WERI-Rb-1 (cell line): ENCODE data around the gene SASH3.

Source experiments
- DNase-seq: peaks from one replicate; pipeline ENCODE4 v3.0.0-alpha.2; 2020
- H3K27ac ChIP-seq: fragments of 250-450 bp; sonication (Bioruptor Pico); 2 replicates; pipeline ENCODE4 v1.5.1; 2020; ENCODE audit warnings: mild to moderate bottlenecking, moderate library complexity
- H3K27me3 ChIP-seq: fragments of 250-450 bp; sonication (Bioruptor Pico); 2 replicates; pipeline ENCODE4 v1.5.1; 2021; ENCODE audit warnings: mild to moderate bottlenecking, low read depth, moderate library complexity; ENCODE audit not compliant: insufficient read depth, severe bottlenecking
- H3K36me3 ChIP-seq: fragments of 250-450 bp; sonication (Bioruptor Pico); 2 replicates; pipeline ENCODE4 v1.5.1; 2020; ENCODE audit warnings: mild to moderate bottlenecking, moderate library complexity
- H3K4me3 ChIP-seq: 2 replicates; pipeline ENCODE4 v1.5.1; 2011; ENCODE audit warnings: low read depth, mild to moderate bottlenecking, control low read depth, low read length
- H3K9me3 ChIP-seq: fragments of 250-450 bp; sonication (Bioruptor Pico); 2 replicates; pipeline ENCODE4 v1.5.1; 2021; ENCODE audit warnings: mild to moderate bottlenecking, moderate library complexity; ENCODE audit not compliant: severe bottlenecking
- TF ChIP-seq, protein P1 (sequence below): IDR thresholded peaks from 2 replicates; pipeline ENCODE4 v1.5.1; 2011; ENCODE audit warnings: low read depth, mild to moderate bottlenecking, control low read depth, inconsistent platforms, low read length

SASH3 gene

DNA sequence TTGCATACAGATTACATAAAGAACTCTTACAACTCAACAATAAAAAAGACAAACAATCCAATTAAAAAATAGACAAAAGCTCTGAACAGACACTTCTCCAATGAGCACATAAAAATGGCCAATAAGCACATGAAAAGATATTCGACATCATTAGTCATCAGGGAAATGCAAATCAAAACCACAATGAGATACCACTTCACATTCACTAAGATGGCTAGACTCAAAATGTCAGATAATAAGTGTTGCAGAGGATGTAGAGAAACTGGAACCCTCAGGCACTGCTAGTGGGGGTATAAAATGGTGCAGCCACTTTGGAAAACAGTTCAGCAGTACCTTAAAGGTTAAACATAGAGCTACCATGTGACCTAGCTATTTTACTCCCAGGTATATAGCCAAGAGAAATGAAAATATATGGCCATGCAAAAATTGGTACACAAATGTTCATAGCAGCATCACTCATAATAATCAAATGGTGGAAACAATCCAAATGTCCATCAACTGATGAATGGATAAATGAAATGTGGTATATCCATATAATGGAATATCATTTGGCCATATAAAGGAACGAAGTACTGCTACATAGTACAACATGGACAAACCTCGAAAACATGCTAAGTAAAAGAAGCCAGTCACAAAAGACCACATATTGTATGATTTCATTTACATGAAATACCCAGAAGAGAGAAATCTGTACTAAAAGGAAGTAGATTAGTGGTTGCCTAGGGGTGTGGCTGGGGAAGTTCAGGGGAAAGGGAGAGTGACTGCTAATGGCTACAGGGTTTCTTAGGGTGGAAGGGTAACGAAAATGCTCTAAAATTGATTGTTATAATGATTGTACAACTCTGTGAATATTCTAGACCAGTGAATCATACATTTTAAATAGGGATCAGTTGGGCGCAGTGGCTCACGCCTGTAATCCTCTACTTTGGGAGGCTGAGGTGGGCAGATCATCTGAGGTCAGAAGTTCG, 29.4 kb downstream of the SASH3 start:
- DNase-seq, result no peak
- Histone ChIP-seq H3K9me3 (peaks cover 3% of the 10 kb centered on the region), H3K27me3 (peaks cover 2% of the 10 kb centered on the region), H3K4me3 (no peak overlapping the region), H3K27ac (no peak overlapping the region), H3K36me3 (peaks cover 6% of the 10 kb centered on the region; the same call in 1 of the 2 replicates)
- TF ChIP-seq, protein P1, sequence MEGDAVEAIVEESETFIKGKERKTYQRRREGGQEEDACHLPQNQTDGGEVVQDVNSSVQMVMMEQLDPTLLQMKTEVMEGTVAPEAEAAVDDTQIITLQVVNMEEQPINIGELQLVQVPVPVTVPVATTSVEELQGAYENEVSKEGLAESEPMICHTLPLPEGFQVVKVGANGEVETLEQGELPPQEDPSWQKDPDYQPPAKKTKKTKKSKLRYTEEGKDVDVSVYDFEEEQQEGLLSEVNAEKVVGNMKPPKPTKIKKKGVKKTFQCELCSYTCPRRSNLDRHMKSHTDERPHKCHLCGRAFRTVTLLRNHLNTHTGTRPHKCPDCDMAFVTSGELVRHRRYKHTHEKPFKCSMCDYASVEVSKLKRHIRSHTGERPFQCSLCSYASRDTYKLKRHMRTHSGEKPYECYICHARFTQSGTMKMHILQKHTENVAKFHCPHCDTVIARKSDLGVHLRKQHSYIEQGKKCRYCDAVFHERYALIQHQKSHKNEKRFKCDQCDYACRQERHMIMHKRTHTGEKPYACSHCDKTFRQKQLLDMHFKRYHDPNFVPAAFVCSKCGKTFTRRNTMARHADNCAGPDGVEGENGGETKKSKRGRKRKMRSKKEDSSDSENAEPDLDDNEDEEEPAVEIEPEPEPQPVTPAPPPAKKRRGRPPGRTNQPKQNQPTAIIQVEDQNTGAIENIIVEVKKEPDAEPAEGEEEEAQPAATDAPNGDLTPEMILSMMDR, result no peak

DNA sequence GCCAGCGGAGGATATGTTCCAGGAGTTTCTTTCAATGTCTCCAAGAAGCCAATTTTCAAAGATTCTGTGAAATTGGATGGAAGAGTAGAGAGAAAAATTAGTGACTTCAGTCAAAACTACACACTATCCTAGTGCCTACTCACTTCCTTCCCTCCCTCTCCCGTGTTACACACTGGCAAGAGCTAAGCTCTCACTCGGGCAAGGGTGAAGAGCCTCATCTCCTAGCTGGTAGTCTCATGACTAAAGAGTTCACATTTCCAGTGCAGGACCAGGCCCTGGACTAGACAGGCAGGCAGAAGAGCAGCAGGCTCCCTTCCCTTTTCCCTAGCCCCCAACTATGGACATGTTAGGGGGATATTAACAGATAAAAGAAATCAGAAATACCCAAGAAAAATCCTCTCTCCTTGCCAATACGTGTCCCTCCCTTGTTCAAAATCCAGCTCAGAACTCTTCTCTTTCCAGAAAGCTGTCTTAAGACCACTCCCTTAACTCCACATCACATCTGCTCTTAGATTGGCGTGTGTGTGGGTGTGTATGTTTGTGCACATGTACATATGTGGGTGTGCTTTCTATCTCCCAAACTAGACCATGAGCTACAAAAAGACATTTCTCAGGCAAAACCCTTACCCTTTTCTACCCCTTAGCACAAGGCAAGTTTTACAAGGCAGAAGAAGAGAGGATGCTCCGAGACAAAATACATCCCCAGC, 34.1 kb downstream of the SASH3 start:
- TF ChIP-seq, protein P1, result no peak
- Histone ChIP-seq H3K9me3 (peaks cover 3% of the 10 kb centered on the region), H3K36me3 (peaks cover 3% of the 10 kb centered on the region; the same call in 1 of the 2 replicates), H3K27ac (no peak overlapping the region), H3K27me3 (no peaks in the 10 kb centered on the region), H3K4me3 (no peak overlapping the region)
- no peak for DNase-seq

DNA sequence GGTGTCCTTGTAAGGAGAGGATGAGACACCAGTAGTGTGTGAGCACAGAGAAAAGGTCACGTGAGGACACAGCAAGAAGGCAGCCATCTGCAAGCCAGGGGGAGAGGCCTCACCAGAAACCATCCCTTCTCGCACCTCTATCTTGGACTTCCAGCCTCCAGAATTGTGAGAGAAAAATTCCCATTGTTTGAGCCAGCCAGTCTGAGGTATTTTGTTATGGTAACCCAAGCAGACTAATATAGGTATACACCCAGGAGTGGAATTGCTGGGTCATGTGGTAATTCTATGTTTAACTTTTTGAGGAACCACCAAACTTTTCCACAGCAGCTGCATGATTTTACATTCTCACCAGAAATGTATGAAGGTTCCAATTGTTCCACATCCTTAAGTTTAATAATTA, 38.4 kb downstream of the SASH3 start:
- Histone ChIP-seq H3K36me3 (peaks cover 6% of the 10 kb centered on the region), H3K27ac (no peak overlapping the region)

DNA sequence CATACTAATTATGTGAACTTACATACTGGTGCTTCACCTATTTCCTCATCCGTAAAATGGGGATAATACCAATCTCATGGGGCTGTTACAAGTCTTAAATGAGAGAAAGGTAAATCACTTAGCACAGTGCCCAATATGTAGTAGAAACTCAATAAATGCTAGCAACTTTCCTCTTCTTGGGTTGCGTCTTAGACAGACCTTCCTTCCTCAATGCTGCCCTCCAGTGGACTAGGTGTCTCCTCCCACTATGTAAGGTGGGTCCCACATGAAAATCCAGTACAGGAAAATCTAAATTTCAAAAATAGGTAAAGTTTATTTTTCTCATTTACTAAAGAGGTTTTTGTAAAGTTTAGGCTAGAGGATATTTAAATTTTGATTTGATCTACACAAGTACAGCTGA, 43.4 kb downstream of the SASH3 start:
- TF ChIP-seq, protein P1, result peak; percentile 53
- Histone ChIP-seq H3K36me3 (peaks cover 7% of the 10 kb centered on the region), H3K27me3 (no peaks in the 10 kb centered on the region), H3K4me3 (no peak overlapping the region), H3K9me3 (no peaks in the 10 kb centered on the region), H3K27ac (no peak overlapping the region)
- DNase-seq, result peak; percentile 49

More for the DNA sequence above, 38.4 kb downstream of the SASH3 start:
- H3K9me3 ChIP-seq, result no peaks in the 10 kb centered on the region
- H3K4me3 ChIP-seq, result no peak overlapping the region
- no peak for DNase-seq
- TF ChIP-seq, protein P1, result no peak
- H3K27me3 ChIP-seq, result no peaks in the 10 kb centered on the region

DNA sequence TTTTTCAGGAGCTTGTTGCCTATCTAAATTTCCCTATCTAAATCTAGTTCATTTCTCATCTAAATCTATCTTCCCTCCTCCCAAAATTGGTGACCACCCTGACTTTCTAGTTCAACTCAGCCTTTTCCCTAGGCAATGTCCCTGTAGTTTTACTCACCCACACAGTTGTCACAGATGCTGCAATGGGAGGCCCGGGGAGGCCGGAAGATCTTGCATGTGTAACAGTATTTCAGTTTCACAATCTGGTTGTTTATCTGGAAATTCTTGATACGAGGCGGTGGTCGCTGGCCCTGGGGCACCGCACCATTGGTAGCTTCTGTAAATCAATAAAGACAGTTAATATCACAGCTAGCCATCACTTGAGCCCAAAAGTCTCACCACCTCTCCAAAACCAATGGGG, 43.8 kb downstream of the SASH3 start:
- Histone ChIP-seq H3K27ac (no peak overlapping the region), H3K36me3 (peaks cover 11% of the 10 kb centered on the region), H3K9me3 (no peaks in the 10 kb centered on the region), H3K4me3 (no peak overlapping the region), H3K27me3 (no peaks in the 10 kb centered on the region)
- TF ChIP-seq, protein P1, result no peak
- no peak for DNase-seq
